C4-2B (cell line): ENCODE measurements around the gene HCFC1.

Source experiments
- H3K27ac ChIP-seq: fragments of 450-650 bp; 2 replicates; pipeline ENCODE4 v1.5.1; 2017
- CTCF ChIP-seq: fragments of 450-650 bp; conservative IDR thresholded peaks from 2 replicates; pipeline ENCODE4 v1.5.1; 2017; ENCODE audit warnings: mild to moderate bottlenecking
- ZFX ChIP-seq: fragments of 450-650 bp; IDR thresholded peaks from 2 replicates; pipeline ENCODE4 v1.6.1; 2017

The HCFC1 gene

GRCh38 chrX:153953892-153954557 lies 17.6 kb downstream of the HCFC1 start:
- H3K27ac ChIP-seq, result no peak overlapping the region
- TF ChIP-seq CTCF, result no peak
- no peak for TF ChIP-seq ZFX

- peak; percentile 86 for TF ChIP-seq CTCF
- no peak for TF ChIP-seq ZFX
- H3K27ac ChIP-seq, result no peak overlapping the region
Observed at GRCh38 chrX:153953342-153953830, 18.2 kb downstream of the HCFC1 start.

- TF ChIP-seq ZFX (no peak), CTCF (no peak)
- H3K27ac ChIP-seq, result no peak overlapping the region
Observed at GRCh38 chrX:153952373-153953026, 19.1 kb downstream of the HCFC1 start.

- TF ChIP-seq CTCF, result no peak
- TF ChIP-seq ZFX, result no peak
- H3K27ac ChIP-seq, result no peak overlapping the region
Observed at GRCh38 chrX:153951683-153952372, 19.8 kb downstream of the HCFC1 start.

- H3K27ac ChIP-seq, result no peak overlapping the region
- TF ChIP-seq CTCF (no peak), ZFX (no peak)
Observed at GRCh38 chrX:153950127-153950526, 21.5 kb downstream of the HCFC1 start.

- H3K27ac ChIP-seq, result no peak overlapping the region
Observed at GRCh38 chrX:153948847-153949805, 22.5 kb downstream of the HCFC1 start.

More at GRCh38 chrX:153948847-153949805, 22.5 kb downstream of the HCFC1 start:
- no peak for TF ChIP-seq CTCF
- TF ChIP-seq ZFX, result no peak
